ENCODE data around the gene SOHLH2.

DNA sequence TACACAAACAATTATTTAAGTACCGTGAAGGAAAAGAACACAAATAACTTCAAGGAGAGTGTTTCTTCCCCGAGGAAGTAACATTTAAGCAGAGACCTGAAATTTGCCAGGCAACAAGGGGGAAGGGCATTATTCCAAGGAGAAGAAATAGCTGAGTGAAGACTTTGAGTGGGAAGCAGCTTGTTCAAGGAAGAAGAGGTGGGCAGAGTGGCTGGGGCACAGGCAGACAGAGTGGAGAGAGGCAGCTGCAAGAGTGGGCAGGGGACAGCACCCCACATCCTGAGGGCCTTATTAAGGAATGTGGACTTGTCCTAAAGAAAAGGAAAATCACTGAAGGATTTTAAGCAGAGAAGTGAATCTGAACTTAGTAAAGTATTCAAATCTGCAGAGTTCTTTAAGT, 78.5 kb downstream of the SOHLH2 start:
- TF ChIP-seq, protein P1, sequence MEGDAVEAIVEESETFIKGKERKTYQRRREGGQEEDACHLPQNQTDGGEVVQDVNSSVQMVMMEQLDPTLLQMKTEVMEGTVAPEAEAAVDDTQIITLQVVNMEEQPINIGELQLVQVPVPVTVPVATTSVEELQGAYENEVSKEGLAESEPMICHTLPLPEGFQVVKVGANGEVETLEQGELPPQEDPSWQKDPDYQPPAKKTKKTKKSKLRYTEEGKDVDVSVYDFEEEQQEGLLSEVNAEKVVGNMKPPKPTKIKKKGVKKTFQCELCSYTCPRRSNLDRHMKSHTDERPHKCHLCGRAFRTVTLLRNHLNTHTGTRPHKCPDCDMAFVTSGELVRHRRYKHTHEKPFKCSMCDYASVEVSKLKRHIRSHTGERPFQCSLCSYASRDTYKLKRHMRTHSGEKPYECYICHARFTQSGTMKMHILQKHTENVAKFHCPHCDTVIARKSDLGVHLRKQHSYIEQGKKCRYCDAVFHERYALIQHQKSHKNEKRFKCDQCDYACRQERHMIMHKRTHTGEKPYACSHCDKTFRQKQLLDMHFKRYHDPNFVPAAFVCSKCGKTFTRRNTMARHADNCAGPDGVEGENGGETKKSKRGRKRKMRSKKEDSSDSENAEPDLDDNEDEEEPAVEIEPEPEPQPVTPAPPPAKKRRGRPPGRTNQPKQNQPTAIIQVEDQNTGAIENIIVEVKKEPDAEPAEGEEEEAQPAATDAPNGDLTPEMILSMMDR (IDR thresholded peaks at IDR 0.05; ENCODE audit: low read depth, low read length) = no peak
- TF ChIP-seq POLR2A (IDR thresholded peaks at IDR 0.05; ENCODE audit: extremely low read depth, insufficient read length) (no peak), MAX (IDR thresholded peaks at IDR 0.05; ENCODE audit: low read depth, low read length) (no peak), MYC (IDR thresholded peaks at IDR 0.05; ENCODE audit: low read depth, low read length) (no peak)
